Upper lobe of left lung (tissue), 6 donors: Measurements from ENCODE around the gene GLIS1. TPM values are rescaled to one million over a fixed set of nuclear protein-coding genes. Genes with fewer than 3 reads are reported as not detected.
A peak's percentile ranks its signal among the peaks of the same experiment; 100 is the strongest.

Source experiments
- ATAC-seq, 2 donors: fragments of 200-7000 bp; cut with Tn5 transposase; one replicate each; pipeline ENCODE4 v1.9.1; 2022; ENCODE audit warnings: mild to moderate bottlenecking in 2 of 2, moderate library complexity in 2 of 2; ENCODE audit not compliant: low FRiP score in 2 of 2
- DNase-seq, 2 donors: peaks; one replicate each; pipeline ENCODE4 v3.0.0-alpha.2; 2019 to 2020
- H3K27ac ChIP-seq, 4 donors: fragments of 200-600 bp; sonication (generic); one replicate each; pipeline ENCODE4 v1.5.1; 2016 to 2019
- H3K27me3 ChIP-seq, 4 donors: fragments of 200-600 bp; sonication (generic); one replicate each; pipeline ENCODE4 v1.5.1; 2017 to 2019
- H3K36me3 ChIP-seq, 4 donors: fragments of 200-600 bp; sonication (generic); one replicate each; pipeline ENCODE4 v1.5.1; 2016 to 2019
- H3K4me1 ChIP-seq, 4 donors: fragments of 200-600 bp; sonication (generic); one replicate each; pipeline ENCODE4 v1.5.1; 2018 to 2019
- H3K4me3 ChIP-seq, 4 donors: fragments of 200-600 bp; sonication (generic); one replicate each; pipeline ENCODE4 v1.5.1; 2017 to 2019; ENCODE audit warnings: mild to moderate bottlenecking in 2 of 4, moderate library complexity in 1 of 4
- H3K9me3 ChIP-seq, 4 donors: fragments of 200-600 bp; sonication (generic); one replicate each; pipeline ENCODE4 v1.5.1; 2018 to 2019
- CTCF ChIP-seq, 6 experiments: fragments of 450-650 bp in 4 of 6; fragments of 200-600 bp in 2 of 6; sonication (generic) in 2 of 6; IDR thresholded peaks; one replicate each; pipeline ENCODE4 v1.5.1; 2016 to 2019; ENCODE audit warnings: antibody characterized with exemption in 6 of 6
- EP300 ChIP-seq, 4 donors: sonication (generic); formaldehyde crosslinking; IDR thresholded peaks; one replicate each; pipeline ENCODE4 v1.5.1; 2017; ENCODE audit warnings: antibody characterized with exemption in 4 of 4, control low read depth in 2 of 4
- POLR2A ChIP-seq, 4 donors: fragments of 450-650 bp; IDR thresholded peaks; one replicate each; pipeline ENCODE4 v1.5.1; 2016 to 2017; ENCODE audit warnings: antibody characterized with exemption in 4 of 4, mild to moderate bottlenecking in 2 of 4
- POLR2AphosphoS5 ChIP-seq, 2 donors: sonication (generic); formaldehyde crosslinking; IDR thresholded peaks; one replicate each; pipeline ENCODE4 v1.5.1; 2017; ENCODE audit warnings: antibody characterized with exemption in 2 of 2
- WGBS, 2 donors: methylation state at CpG; one replicate each; pipeline ENCODE4 v1.1.5; 2017 to 2018; 5-methylcytosine and 5-hydroxymethylcytosine counted together
- total RNA-seq, 6 donors: library from RNA; depleted of rRNA in 4 of 6; stranded (reverse); fragments of >200 nt in 4 of 6; gene quantifications; one replicate each; pipeline versions ENCODE4 v1.1.0 to v1.2.1, GENCODE V29; 2016 to 2021
- donor health status: DM: no; HTN: no; CAD: no; lungs with moderate emphysema.
- donor health status: DM: no; HTN: yes; CAD: no; lungs with severe emphysema.

Gene GLIS1
- total RNA-seq, 6 donors from 2014 or later = 0.26 to 1.0 TPM; not detected in 4

- Histone ChIP-seq H3K27me3 (no peaks in the 10 kb centered on the region), H3K36me3 (no peaks in the 10 kb centered on the region), H3K4me1 (no peaks in the 10 kb centered on the region), H3K9me3 (no peaks in the 10 kb centered on the region), H3K27ac (peak overlapping the region in 1 of 4 donors; percentile 37), H3K4me3 (no peak overlapping the region)
- ATAC-seq (no peak), DNase-seq (no peak)
- WGBS, 2 donors = 49 to 70% methylated on average over 2 to 5 of the region's 5 CpGs
- no peak for TF ChIP-seq CTCF (IDR thresholded peaks at IDR 0.05)
- TF ChIP-seq POLR2A (IDR thresholded peaks at IDR 0.05) = no peak
- no peak for TF ChIP-seq EP300 (IDR thresholded peaks at IDR 0.05)
- no peak for TF ChIP-seq POLR2AphosphoS5 (IDR thresholded peaks at IDR 0.05)
Observed at GRCh38 chr1:53542551-53542950, 196.4 kb downstream of the GLIS1 start.

GRCh38 chr1:53541761-53542550 is 197.0 kb downstream of the GLIS1 start:
- DNase-seq (no peak), ATAC-seq (peak in 1 of 2 donors; percentile 27)
- H3K9me3 ChIP-seq = no peaks in the 10 kb centered on the region
- WGBS, 2 donors = 74 to 79% methylated on average over 15 of the region's 15 CpGs
- no peaks in the 10 kb centered on the region for H3K36me3 ChIP-seq
- H3K4me1 ChIP-seq = no peaks in the 10 kb centered on the region
- H3K27ac ChIP-seq = peak overlapping the region in 1 of 4 donors; percentile 37
- H3K27me3 ChIP-seq = no peaks in the 10 kb centered on the region
- TF ChIP-seq POLR2AphosphoS5 (IDR thresholded peaks at IDR 0.05) (no peak), CTCF (IDR thresholded peaks at IDR 0.05) (peak in 1 of 6 experiments; percentile 5)
- H3K4me3 ChIP-seq = no peak overlapping the region

- H3K4me1 ChIP-seq = no peaks in the 10 kb centered on the region
- H3K27ac ChIP-seq = no peak overlapping the region
- no peak for ATAC-seq
- 96% methylated on average over 2 of the region's 2 CpGs for WGBS, 2 donors
- DNase-seq = no peak
- no peak overlapping the region for H3K4me3 ChIP-seq
- H3K9me3 ChIP-seq = no peaks in the 10 kb centered on the region
- TF ChIP-seq POLR2AphosphoS5 (IDR thresholded peaks at IDR 0.05) (no peak), CTCF (IDR thresholded peaks at IDR 0.05) (no peak), POLR2A (IDR thresholded peaks at IDR 0.05) (no peak), EP300 (IDR thresholded peaks at IDR 0.05) (no peak)
- no peaks in the 10 kb centered on the region for H3K36me3 ChIP-seq
- H3K27me3 ChIP-seq = no peaks in the 10 kb centered on the region
Observed at GRCh38 chr1:53541263-53541625, 197.7 kb downstream of the GLIS1 start.

GRCh38 chr1:53540604-53541262 is 198.2 kb downstream of the GLIS1 start:
- no peak for ATAC-seq
- Histone ChIP-seq H3K27ac (no peak overlapping the region), H3K27me3 (no peaks in the 10 kb centered on the region), H3K36me3 (no peaks in the 10 kb centered on the region), H3K4me1 (no peaks in the 10 kb centered on the region), H3K9me3 (no peaks in the 10 kb centered on the region), H3K4me3 (no peak overlapping the region)
- DNase-seq = no peak
- no peak for TF ChIP-seq POLR2A (IDR thresholded peaks at IDR 0.05)
- no peak for TF ChIP-seq EP300 (IDR thresholded peaks at IDR 0.05)
- TF ChIP-seq CTCF (IDR thresholded peaks at IDR 0.05) = no peak
- TF ChIP-seq POLR2AphosphoS5 (IDR thresholded peaks at IDR 0.05) = no peak
- 94 to 96% methylated on average over 10 to 12 of the region's 14 CpGs for WGBS, 2 donors
